Neural progenitor cell (in vitro differentiated cells): ENCODE measurements around the gene ESF1. TPM values are rescaled to one million over a fixed set of nuclear protein-coding genes. Genes with fewer than 3 reads are reported as not detected.

ENCODE experiments used
- DNase-seq: peaks from one replicate; pipeline ENCODE4 v3.0.0-alpha.2; 2016; ENCODE audit warnings: low spot score
- H2AFZ ChIP-seq: fragments of 200-600 bp; sonication (generic); replicated peaks from 2 replicates; pipeline ENCODE4 v1.6.1; 2016; ENCODE audit warnings: antibody characterized with exemption
- H3F3A ChIP-seq: fragments of 200-600 bp; sonication (generic); 2 replicates; pipeline ENCODE4 v1.6.1; 2016; ENCODE audit warnings: antibody characterized with exemption, low read depth
- H3K27ac ChIP-seq: fragments of 200-600 bp; sonication (generic); 2 replicates; pipeline ENCODE4 v1.5.1; 2016; ENCODE audit warnings: mild to moderate bottlenecking
- H3K27me3 ChIP-seq: fragments of 200-600 bp; sonication (generic); 2 replicates; pipeline ENCODE4 v1.6.1; 2016; ENCODE audit warnings: mild to moderate bottlenecking, moderate library complexity
- H3K36me3 ChIP-seq: fragments of 200-600 bp; sonication (generic); 2 replicates; pipeline ENCODE4 v1.5.1; 2016
- H3K4me1 ChIP-seq: fragments of 200-600 bp; sonication (generic); 2 replicates; pipeline ENCODE4 v1.6.1; 2016; ENCODE audit warnings: mixed run types
- H3K4me2 ChIP-seq: fragments of 200-600 bp; sonication (generic); 2 replicates; pipeline ENCODE4 v1.6.1; 2016
- H3K4me3 ChIP-seq: fragments of 200-600 bp; sonication (generic); 2 replicates; pipeline ENCODE4 v1.5.1; 2016
- H3K79me2 ChIP-seq: fragments of 200-600 bp; sonication (generic); 2 replicates; pipeline ENCODE4 v1.6.1; 2016; ENCODE audit warnings: low read depth
- H3K9ac ChIP-seq: fragments of 200-600 bp; sonication (generic); 2 replicates; pipeline ENCODE4 v1.6.1; 2016
- H3K9me3 ChIP-seq: fragments of 200-600 bp; sonication (generic); 2 replicates; pipeline ENCODE4 v1.5.1; 2016; ENCODE audit warnings: low read depth
- H4K20me1 ChIP-seq: fragments of 200-600 bp; sonication (generic); 2 replicates; pipeline ENCODE4 v1.6.1; 2016; ENCODE audit warnings: low read depth
- H3K27ac Mint-ChIP-seq: 3 replicates; pipeline ENCODE4 v1.8.0; 2021; ENCODE audit warnings: mixed read lengths
- H3K27me3 Mint-ChIP-seq: 2 replicates; pipeline ENCODE4 v1.8.0; 2022; ENCODE audit warnings: low read depth, mild to moderate bottlenecking, inconsistent platforms, moderate library complexity, mixed read lengths; ENCODE audit not compliant: insufficient read depth
- H3K36me3 Mint-ChIP-seq: 3 replicates; pipeline ENCODE4 v1.8.0; 2021; ENCODE audit warnings: mixed read lengths
- H3K4me1 Mint-ChIP-seq: 3 replicates; pipeline ENCODE4 v1.8.0; 2021; ENCODE audit warnings: mixed read lengths
- H3K4me3 Mint-ChIP-seq: 3 replicates; pipeline ENCODE4 v1.8.0; 2021; ENCODE audit warnings: mild to moderate bottlenecking, moderate library complexity, mixed read lengths
- H3K9me3 Mint-ChIP-seq: 3 replicates; pipeline ENCODE4 v1.8.0; 2020; ENCODE audit warnings: mixed read lengths
- EZH2 ChIP-seq: fragments of 200-600 bp; sonication (generic); IDR thresholded peaks from 2 replicates; pipeline ENCODE4 v1.6.1; 2017; ENCODE audit warnings: antibody characterized with exemption, mild to moderate bottlenecking, moderate library complexity
- EZH2phosphoT487 ChIP-seq: fragments of 200-600 bp; sonication (generic); IDR thresholded peaks from 2 replicates; pipeline ENCODE4 v1.6.1; 2017; ENCODE audit warnings: antibody characterized with exemption
- total RNA-seq: library from RNA; depleted of rRNA; stranded (reverse); fragments of >200 nt; gene quantifications from 2 replicates; pipeline ENCODE4 v1.2.3, GENCODE V29; 2015; ENCODE audit warnings: low replicate concordance
- TF ChIP-seq, protein P1 (sequence below): fragments of 200-600 bp; sonication (generic); IDR thresholded peaks from 2 replicates; pipeline ENCODE4 v1.5.1; 2017; ENCODE audit warnings: antibody characterized with exemption, mild to moderate bottlenecking

The ESF1 gene
- total RNA-seq, 1 donor from 2014 or later, result 29.1 TPM

DNA sequence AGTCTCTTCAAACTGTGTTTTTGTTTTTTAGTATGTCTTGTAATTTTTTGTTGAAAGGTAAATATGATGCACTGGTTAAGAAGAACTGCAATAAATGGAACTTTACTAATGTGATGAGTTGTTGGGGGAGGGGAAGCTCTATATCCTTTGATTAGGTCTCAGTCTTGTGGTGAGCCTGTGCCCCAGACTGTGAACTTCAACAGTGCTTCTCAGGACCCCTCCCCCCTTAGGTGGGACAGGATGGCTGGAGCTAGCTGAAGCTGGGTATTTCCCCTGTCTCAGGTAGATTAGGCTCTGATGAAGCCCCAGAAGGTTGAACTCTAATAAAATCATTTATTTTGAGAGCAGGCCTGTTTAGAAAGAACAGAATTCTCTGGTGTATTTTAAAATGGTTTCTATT, 114.6 kb downstream of the ESF1 start:
- no peak overlapping the region for H3K27ac Mint-ChIP-seq
- Histone ChIP-seq H3K4me3 (no peak overlapping the region), H2AFZ (no peak overlapping the region), H3K27ac (no peak overlapping the region), H3K79me2 (no peaks in the 10 kb centered on the region), H3K36me3 (no peaks in the 10 kb centered on the region), H4K20me1 (no peaks in the 10 kb centered on the region), H3F3A (no peaks in the 10 kb centered on the region), H3K27me3 (no peaks in the 10 kb centered on the region), H3K9me3 (no peaks in the 10 kb centered on the region), H3K4me1 (no peaks in the 10 kb centered on the region), H3K4me2 (no peak overlapping the region), H3K9ac (no peak overlapping the region)
- DNase-seq, result no peak
- no peaks in the 10 kb centered on the region for H3K4me1 Mint-ChIP-seq
- H3K4me3 Mint-ChIP-seq, result no peak overlapping the region
- no peaks in the 10 kb centered on the region for H3K9me3 Mint-ChIP-seq
- H3K27me3 Mint-ChIP-seq, result no peaks in the 10 kb centered on the region
- no peaks in the 10 kb centered on the region for H3K36me3 Mint-ChIP-seq
- TF ChIP-seq EZH2 (no peak), EZH2phosphoT487 (no peak)
- TF ChIP-seq, protein P1, sequence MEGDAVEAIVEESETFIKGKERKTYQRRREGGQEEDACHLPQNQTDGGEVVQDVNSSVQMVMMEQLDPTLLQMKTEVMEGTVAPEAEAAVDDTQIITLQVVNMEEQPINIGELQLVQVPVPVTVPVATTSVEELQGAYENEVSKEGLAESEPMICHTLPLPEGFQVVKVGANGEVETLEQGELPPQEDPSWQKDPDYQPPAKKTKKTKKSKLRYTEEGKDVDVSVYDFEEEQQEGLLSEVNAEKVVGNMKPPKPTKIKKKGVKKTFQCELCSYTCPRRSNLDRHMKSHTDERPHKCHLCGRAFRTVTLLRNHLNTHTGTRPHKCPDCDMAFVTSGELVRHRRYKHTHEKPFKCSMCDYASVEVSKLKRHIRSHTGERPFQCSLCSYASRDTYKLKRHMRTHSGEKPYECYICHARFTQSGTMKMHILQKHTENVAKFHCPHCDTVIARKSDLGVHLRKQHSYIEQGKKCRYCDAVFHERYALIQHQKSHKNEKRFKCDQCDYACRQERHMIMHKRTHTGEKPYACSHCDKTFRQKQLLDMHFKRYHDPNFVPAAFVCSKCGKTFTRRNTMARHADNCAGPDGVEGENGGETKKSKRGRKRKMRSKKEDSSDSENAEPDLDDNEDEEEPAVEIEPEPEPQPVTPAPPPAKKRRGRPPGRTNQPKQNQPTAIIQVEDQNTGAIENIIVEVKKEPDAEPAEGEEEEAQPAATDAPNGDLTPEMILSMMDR, result no peak

DNA sequence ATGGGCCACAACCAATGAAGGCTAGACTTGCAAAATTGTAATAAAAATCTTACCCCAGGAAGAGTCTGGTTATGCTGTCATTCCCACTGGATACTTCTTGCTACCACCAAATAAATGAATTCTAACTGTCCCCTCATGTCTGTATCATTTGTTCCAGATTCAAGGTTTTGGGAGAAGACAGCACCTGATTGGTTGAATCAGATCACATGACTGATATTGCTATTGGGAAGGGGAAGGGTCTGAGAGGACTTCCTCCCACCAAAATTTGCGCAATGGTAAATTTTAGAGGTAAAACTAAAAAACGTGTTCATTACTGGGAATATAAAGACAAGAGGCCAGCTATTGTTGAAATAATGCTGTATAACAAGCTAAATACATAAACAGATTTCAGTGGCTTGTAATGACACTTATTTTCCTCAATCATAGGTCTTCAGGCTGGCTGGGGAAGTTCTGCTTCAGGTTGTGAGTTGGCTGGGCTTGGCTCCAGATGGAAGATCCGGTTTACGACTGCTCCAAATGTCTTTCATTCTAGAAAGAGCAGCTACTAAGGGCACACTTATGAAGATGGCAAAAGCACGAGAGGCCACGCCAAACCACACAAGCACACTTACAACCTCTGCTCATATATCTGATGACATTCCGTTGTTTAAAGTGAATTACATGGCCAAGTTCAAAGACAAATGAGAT, 118.9 kb downstream of the ESF1 start:
- Mint-ChIP-seq H3K9me3 (no peaks in the 10 kb centered on the region), H3K27me3 (peaks cover 4% of the 10 kb centered on the region), H3K36me3 (no peaks in the 10 kb centered on the region), H3K4me1 (no peaks in the 10 kb centered on the region), H3K4me3 (no peak overlapping the region), H3K27ac (no peak overlapping the region)
- no peak overlapping the region for H3K4me3 ChIP-seq
- DNase-seq, result no peak
- H3K9ac ChIP-seq, result no peak overlapping the region
- H4K20me1 ChIP-seq, result no peaks in the 10 kb centered on the region
- TF ChIP-seq EZH2phosphoT487 (no peak), EZH2 (no peak)
- TF ChIP-seq, protein P1, result no peak
- no peaks in the 10 kb centered on the region for H3K4me1 ChIP-seq
- no peak overlapping the region for H2AFZ ChIP-seq
- H3K79me2 ChIP-seq, result no peaks in the 10 kb centered on the region
- no peak overlapping the region for H3K27ac ChIP-seq
- H3F3A ChIP-seq, result no peaks in the 10 kb centered on the region
- no peak overlapping the region for H3K4me2 ChIP-seq
- H3K9me3 ChIP-seq, result no peaks in the 10 kb centered on the region
- H3K27me3 ChIP-seq, result no peaks in the 10 kb centered on the region
- H3K36me3 ChIP-seq, result no peaks in the 10 kb centered on the region

Other genes with a start within 250 kb of the ESF1 start
- 8.0 and 9.6 TPM in 2 replicates for gene TASP1, start 146.0 kb downstream of the ESF1 start, total RNA-seq
- 16.9 and 29.3 TPM in 2 replicates for gene NDUFAF5, start 109 bp upstream of the ESF1 start, total RNA-seq
- 0.77 and 2.5 TPM in 2 replicates for gene SEL1L2, start 205.7 kb upstream of the ESF1 start, total RNA-seq
- gene MACROD2, start 210.6 kb upstream of the ESF1 start, total RNA-seq, result 11.9 and 12.1 TPM in 2 replicates